Left ventricle myocardium inferior (tissue), 1 donor: Measurements from ENCODE around the gene RIT2. TPM values are rescaled to one million over a fixed set of nuclear protein-coding genes. Genes with fewer than 3 reads are reported as not detected.

Experiments used
- DNase-seq: peaks from one replicate; pipeline ENCODE4 v3.0.0-alpha.2; 2020
- H3K27ac ChIP-seq: fragments of 200-600 bp; replicated peaks from 2 replicates; pipeline ENCODE4 v1.8.0; 2021
- H3K27me3 ChIP-seq: fragments of 200-600 bp; 2 replicates; pipeline ENCODE4 v1.8.0; 2021; ENCODE audit warnings: low read depth
- H3K36me3 ChIP-seq: fragments of 200-600 bp; 2 replicates; pipeline ENCODE4 v1.8.0; 2021
- H3K4me1 ChIP-seq: fragments of 200-600 bp; 2 replicates; pipeline ENCODE4 v1.8.0; 2021
- H3K4me3 ChIP-seq: fragments of 200-600 bp; 2 replicates; pipeline ENCODE4 v1.8.0; 2021; ENCODE audit warnings: mild to moderate bottlenecking, moderate library complexity
- H3K9me3 ChIP-seq: fragments of 200-600 bp; replicated peaks from 2 replicates; pipeline ENCODE4 v1.8.0; 2021
- intact Hi-C: fragments of 100-400 bp; cut with micrococcal nuclease; formaldehyde crosslinking; loops from one replicate; pipeline ENCODE4 v1.11.0; 2022
- total RNA-seq: library from RNA; stranded (reverse); fragmentation: NEBNext Ultra II Directional; extraction: Animal tissue kit (Norgen Biotek cat#: 25700); gene quantifications from one replicate; pipeline ENCODE4 v1.2.1, GENCODE V29; 2021
- TF ChIP-seq, protein P1 (sequence below): fragments of 200-600 bp; IDR thresholded peaks from 2 replicates; pipeline ENCODE4 v1.8.0; 2021; ENCODE audit warnings: antibody characterized with exemption, mild to moderate bottlenecking, borderline replicate concordance
- donor health status: DM: no; HTN: yes; CAD: no; lungs with severe emphysema.

RIT2 gene
- total RNA-seq, 1 donor from 2014 or later, result not detected

GRCh38 chr18:42953306-42953705, 162.2 kb downstream of the RIT2 start:
- no peak for DNase-seq
- Histone ChIP-seq H3K36me3 (no peaks in the 10 kb centered on the region), H3K9me3 (peaks cover 9% of the 10 kb centered on the region), H3K4me1 (no peaks in the 10 kb centered on the region), H3K27ac (no peak overlapping the region), H3K4me3 (no peak overlapping the region), H3K27me3 (no peaks in the 10 kb centered on the region)
- intact Hi-C loops, result no loop called here
- TF ChIP-seq, protein P1, sequence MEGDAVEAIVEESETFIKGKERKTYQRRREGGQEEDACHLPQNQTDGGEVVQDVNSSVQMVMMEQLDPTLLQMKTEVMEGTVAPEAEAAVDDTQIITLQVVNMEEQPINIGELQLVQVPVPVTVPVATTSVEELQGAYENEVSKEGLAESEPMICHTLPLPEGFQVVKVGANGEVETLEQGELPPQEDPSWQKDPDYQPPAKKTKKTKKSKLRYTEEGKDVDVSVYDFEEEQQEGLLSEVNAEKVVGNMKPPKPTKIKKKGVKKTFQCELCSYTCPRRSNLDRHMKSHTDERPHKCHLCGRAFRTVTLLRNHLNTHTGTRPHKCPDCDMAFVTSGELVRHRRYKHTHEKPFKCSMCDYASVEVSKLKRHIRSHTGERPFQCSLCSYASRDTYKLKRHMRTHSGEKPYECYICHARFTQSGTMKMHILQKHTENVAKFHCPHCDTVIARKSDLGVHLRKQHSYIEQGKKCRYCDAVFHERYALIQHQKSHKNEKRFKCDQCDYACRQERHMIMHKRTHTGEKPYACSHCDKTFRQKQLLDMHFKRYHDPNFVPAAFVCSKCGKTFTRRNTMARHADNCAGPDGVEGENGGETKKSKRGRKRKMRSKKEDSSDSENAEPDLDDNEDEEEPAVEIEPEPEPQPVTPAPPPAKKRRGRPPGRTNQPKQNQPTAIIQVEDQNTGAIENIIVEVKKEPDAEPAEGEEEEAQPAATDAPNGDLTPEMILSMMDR, result no peak

DNA sequence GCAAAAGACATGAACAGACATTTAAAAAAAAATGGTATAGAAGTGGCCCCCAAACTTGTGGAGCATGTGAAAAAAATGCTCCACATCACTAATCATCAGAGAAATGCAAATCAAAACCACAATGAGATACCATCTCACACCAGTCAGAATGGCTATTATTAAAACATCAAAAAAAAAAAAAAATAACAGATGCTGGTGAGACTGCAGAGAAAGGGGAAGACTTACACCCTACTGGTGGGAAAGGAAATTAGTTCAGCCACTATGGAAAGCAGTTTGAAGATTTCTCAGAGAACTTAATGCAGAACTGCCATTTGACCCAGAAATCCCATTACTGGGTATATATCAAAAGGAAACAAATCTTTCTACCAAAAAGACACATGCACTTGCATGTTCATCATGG, 164.8 kb downstream of the RIT2 start:
- TF ChIP-seq, protein P1, result no peak
- intact Hi-C loops, result no loop called here
- Histone ChIP-seq H3K36me3 (no peaks in the 10 kb centered on the region), H3K4me1 (no peaks in the 10 kb centered on the region), H3K4me3 (no peak overlapping the region), H3K27ac (no peak overlapping the region), H3K27me3 (no peaks in the 10 kb centered on the region), H3K9me3 (peaks cover 9% of the 10 kb centered on the region)
- DNase-seq, result no peak

- no peak overlapping the region for H3K4me3 ChIP-seq
- H3K27ac ChIP-seq, result no peak overlapping the region
- DNase-seq, result no peak
- no peaks in the 10 kb centered on the region for H3K36me3 ChIP-seq
- H3K9me3 ChIP-seq, result peaks cover 9% of the 10 kb centered on the region
- H3K27me3 ChIP-seq, result no peaks in the 10 kb centered on the region
- intact Hi-C loops, result no loop called here
- no peaks in the 10 kb centered on the region for H3K4me1 ChIP-seq
- TF ChIP-seq, protein P1, result no peak
Measured at GRCh38 chr18:42948831-42949230, 166.7 kb downstream of the RIT2 start.

GRCh38 chr18:42941860-42942259, 173.6 kb downstream of the RIT2 start:
- H3K4me3 ChIP-seq, result no peak overlapping the region
- H3K4me1 ChIP-seq, result no peaks in the 10 kb centered on the region
- no peak for DNase-seq
- H3K36me3 ChIP-seq, result no peaks in the 10 kb centered on the region
- TF ChIP-seq, protein P1, result no peak
- intact Hi-C loops, result no loop called here
- peaks cover 5% of the 10 kb centered on the region for H3K9me3 ChIP-seq
- H3K27ac ChIP-seq, result no peak overlapping the region
- no peaks in the 10 kb centered on the region for H3K27me3 ChIP-seq

DNA sequence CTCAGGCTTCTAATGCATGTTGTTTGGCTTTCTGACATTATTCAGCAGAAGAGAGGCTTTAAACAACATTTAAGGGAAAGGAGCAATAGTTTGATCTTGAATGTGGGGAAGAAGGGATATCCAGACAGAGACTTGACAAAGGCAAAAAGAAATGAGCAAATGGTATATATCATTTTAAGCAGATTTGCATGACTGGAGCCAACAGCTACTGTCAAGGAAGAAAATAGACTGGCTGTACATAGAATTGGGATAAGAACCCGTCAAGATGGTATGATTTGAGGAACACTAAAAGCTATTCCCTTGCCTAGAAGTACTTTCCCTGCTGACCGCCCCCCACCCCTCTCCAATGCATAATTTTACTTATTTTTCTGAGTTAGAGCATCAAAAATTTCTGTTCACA, 174.5 kb downstream of the RIT2 start:
- TF ChIP-seq, protein P1, result no peak
- H3K4me1 ChIP-seq, result no peaks in the 10 kb centered on the region
- peaks cover 5% of the 10 kb centered on the region for H3K9me3 ChIP-seq
- no peak for DNase-seq
- no peak overlapping the region for H3K27ac ChIP-seq
- H3K4me3 ChIP-seq, result no peak overlapping the region
- no peaks in the 10 kb centered on the region for H3K36me3 ChIP-seq
- no peaks in the 10 kb centered on the region for H3K27me3 ChIP-seq
- intact Hi-C loops, result no loop called here

GRCh38 chr18:42937436-42937835, 178.0 kb downstream of the RIT2 start:
- Histone ChIP-seq H3K36me3 (no peaks in the 10 kb centered on the region), H3K4me3 (no peak overlapping the region), H3K27ac (no peak overlapping the region), H3K4me1 (peaks cover 5% of the 10 kb centered on the region), H3K9me3 (no peaks in the 10 kb centered on the region), H3K27me3 (no peaks in the 10 kb centered on the region)
- TF ChIP-seq, protein P1, result no peak
- DNase-seq, result no peak
- intact Hi-C loops, result no loop called here
